ENCODE data around the gene ANKRD44.

DNA sequence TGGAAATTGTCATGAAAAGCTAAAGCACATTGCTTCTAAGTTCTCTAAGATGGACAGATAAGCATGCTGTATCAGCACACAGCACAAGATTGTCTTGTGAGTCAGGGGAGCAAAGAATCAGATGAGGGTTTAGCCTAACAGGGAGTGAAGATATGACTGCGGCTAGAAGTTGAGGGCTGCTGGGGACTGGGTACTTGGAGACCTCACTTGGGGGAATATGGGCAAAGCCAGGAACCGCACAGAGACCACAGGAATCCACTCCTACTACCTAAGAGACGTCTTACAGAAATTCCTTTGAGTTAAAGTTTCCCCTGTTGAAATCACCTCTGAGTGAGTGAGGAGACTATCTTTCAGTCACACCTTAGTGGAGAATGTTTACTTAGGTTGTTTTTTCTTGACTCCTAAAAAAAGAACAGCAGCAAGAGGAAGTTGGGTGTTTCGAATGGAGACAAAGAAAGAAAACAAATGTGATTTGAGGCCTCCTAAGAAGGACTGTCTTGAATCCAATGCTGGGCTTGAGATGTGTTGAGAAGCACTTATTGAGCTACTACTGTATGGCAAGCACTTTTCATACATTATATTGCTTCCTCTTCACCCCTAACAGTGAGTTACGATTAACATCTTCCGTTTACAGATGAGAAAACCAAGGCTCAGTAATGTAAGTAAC lies 100.7 kb downstream of the ANKRD44 start:
- TF ChIP-seq CTCF (IDR thresholded peaks at IDR 0.05; ENCODE audit: low read length) (no peak), EZH2 (IDR thresholded peaks at IDR 0.05; ENCODE audit: borderline replicate concordance, low read length) (no peak)
